Activated CD4-positive, alpha-beta T cell treated with anti-CD3 and anti-CD28 coated beads for 48 hours (primary cell): ENCODE results near the gene PDCL3.

Experiments
- DNase-seq: peaks from one replicate; pipeline ENCODE4 v3.0.0-alpha.2; 2020

PDCL3 gene

GRCh38 chr2:100561191-100561590 lies 1.6 kb upstream of the PDCL3 start:
- DNase-seq = no peak

GRCh38 chr2:100563407-100564247 lies 834 bp downstream of the PDCL3 start:
- no peak for DNase-seq

- no peak for DNase-seq
These were observed 6.2 kb downstream of the PDCL3 start for GRCh38 chr2:100568989-100569388.

GRCh38 chr2:100571668-100572067 lies 8.9 kb downstream of the PDCL3 start:
- no peak for DNase-seq

- no peak for DNase-seq
These were observed 15.0 kb downstream of the PDCL3 start for GRCh38 chr2:100577777-100578176.

GRCh38 chr2:100580367-100581276 lies 17.8 kb downstream of the PDCL3 start:
- peak; percentile 33 for DNase-seq

- DNase-seq = no peak
These were observed 18.5 kb downstream of the PDCL3 start for GRCh38 chr2:100581277-100581612.

- DNase-seq = no peak
These were observed 22.0 kb downstream of the PDCL3 start for GRCh38 chr2:100584816-100585215.

- DNase-seq = no peak
These were observed 25.4 kb downstream of the PDCL3 start for GRCh38 chr2:100588071-100588786.

GRCh38 chr2:100589527-100589926 lies 26.7 kb downstream of the PDCL3 start:
- DNase-seq = no peak

GRCh38 chr2:100592226-100592625 lies 29.4 kb downstream of the PDCL3 start:
- no peak for DNase-seq

- DNase-seq = no peak
These were observed 33.7 kb downstream of the PDCL3 start for GRCh38 chr2:100596465-100596864.

- DNase-seq = no peak
These were observed 36.8 kb downstream of the PDCL3 start for GRCh38 chr2:100599566-100599965.

GRCh38 chr2:100601661-100602060 lies 38.9 kb downstream of the PDCL3 start:
- no peak for DNase-seq

- DNase-seq = no peak
These were observed 40.6 kb downstream of the PDCL3 start for GRCh38 chr2:100603414-100603813.

GRCh38 chr2:100603948-100604633 lies 41.3 kb downstream of the PDCL3 start:
- no peak for DNase-seq

- DNase-seq = no peak
These were observed 43.5 kb downstream of the PDCL3 start for GRCh38 chr2:100606332-100606725.

- DNase-seq = peak; percentile 45
These were observed 44.0 kb downstream of the PDCL3 start for GRCh38 chr2:100606726-100607343.

GRCh38 chr2:100610381-100610831 lies 47.6 kb downstream of the PDCL3 start:
- peak; percentile 84 for DNase-seq

- DNase-seq = no peak
These were observed 48.6 kb downstream of the PDCL3 start for GRCh38 chr2:100611079-100612029.
